Measurements from ENCODE around the gene EML4. TPM values are rescaled to one million over a fixed set of nuclear protein-coding genes. Genes with fewer than 3 reads are reported as not detected.
A peak's percentile ranks its signal among the peaks of the same experiment; 100 is the strongest.

Gene EML4
- total and polyA plus RNA-seq, 4 donors: 22.6 to 85.8 (median 54.4) TPM

GRCh38 chr2:42169874-42170521 lies 845 bp downstream of the EML4 start:
- peaks cover 0 to 36% (median 9%) of the 10 kb centered on the region in 5 donors for H3K4me1 ChIP-seq (ENCODE audit: control insufficient read depth in 5 of 5, insufficient read depth in 5 of 5, low read length in 5 of 5)
- H3K27me3 ChIP-seq (ENCODE audit: control insufficient read depth in 3 of 3, insufficient read depth in 3 of 3, low read length in 2 of 3): no peaks in the 10 kb centered on the region
- peak overlapping the region; percentile 87 for H3K4me3 ChIP-seq
- peak overlapping the region; percentile 92 for H3K9ac ChIP-seq (ENCODE audit: insufficient read depth in 1 of 2, low read length in 2 of 2)
- H3K9me3 ChIP-seq (ENCODE audit: control insufficient read depth in 4 of 4, insufficient read depth in 3 of 4, low read length in 3 of 4): no peaks in the 10 kb centered on the region
- H3K27ac ChIP-seq (ENCODE audit: low read depth in 1 of 2, low read length in 1 of 2): peak overlapping the region; percentile 76 to 96
- DNase-seq (peak in 1 of 3 donors; percentile 56), ATAC-seq (ENCODE audit: insufficient read depth, low FRiP score) (peak; percentile 13)
- H3K36me3 ChIP-seq (ENCODE audit: control insufficient read depth in 4 of 4, insufficient read depth in 4 of 4, low read length in 4 of 4): peaks cover 0 to under 1% (median 0%) of the 10 kb centered on the region in 4 donors
- 2% methylated on average over 10 of the region's 10 CpGs for WGBS, 2 donors
- TF ChIP-seq CTCF (IDR thresholded peaks at IDR 0.05; ENCODE audit: control extremely low read depth, extremely low read depth): no peak

GRCh38 chr2:42170619-42171395 lies 1.7 kb downstream of the EML4 start:
- Histone ChIP-seq H3K4me3 (peak overlapping the region; percentile 87), H3K9ac (ENCODE audit: insufficient read depth in 1 of 2, low read length in 2 of 2) (peak overlapping the region; percentile 92), H3K4me1 (ENCODE audit: control insufficient read depth in 5 of 5, insufficient read depth in 5 of 5, low read length in 5 of 5) (peaks cover 0 to 36% (median 9%) of the 10 kb centered on the region in 5 donors), H3K27me3 (ENCODE audit: control insufficient read depth in 3 of 3, insufficient read depth in 3 of 3, low read length in 2 of 3) (no peaks in the 10 kb centered on the region), H3K27ac (ENCODE audit: low read depth in 1 of 2, low read length in 1 of 2) (no peak overlapping the region), H3K36me3 (ENCODE audit: control insufficient read depth in 4 of 4, insufficient read depth in 4 of 4, low read length in 4 of 4) (peaks cover 0 to 2% (median 0%) of the 10 kb centered on the region in 4 donors), H3K9me3 (ENCODE audit: control insufficient read depth in 4 of 4, insufficient read depth in 3 of 4, low read length in 3 of 4) (no peaks in the 10 kb centered on the region)
- ATAC-seq (ENCODE audit: insufficient read depth, low FRiP score) (no peak), DNase-seq (no peak)
- 60 to 75% methylated on average over 9 of the region's 9 CpGs for WGBS, 2 donors
- no peak for TF ChIP-seq CTCF (IDR thresholded peaks at IDR 0.05; ENCODE audit: control extremely low read depth, extremely low read depth)

GRCh38 chr2:42171396-42171980 lies 2.3 kb downstream of the EML4 start:
- WGBS, 2 donors: 65 to 74% methylated on average over 3 of the region's 3 CpGs
- no peak for TF ChIP-seq CTCF (IDR thresholded peaks at IDR 0.05; ENCODE audit: control extremely low read depth, extremely low read depth)
- no peak for ATAC-seq (ENCODE audit: insufficient read depth, low FRiP score)

More at GRCh38 chr2:42171396-42171980, 2.3 kb downstream of the EML4 start:
- Histone ChIP-seq H3K36me3 (ENCODE audit: control insufficient read depth in 4 of 4, insufficient read depth in 4 of 4, low read length in 4 of 4) (peaks cover 0 to 2% (median 0%) of the 10 kb centered on the region in 4 donors), H3K9me3 (ENCODE audit: control insufficient read depth in 4 of 4, insufficient read depth in 3 of 4, low read length in 3 of 4) (no peaks in the 10 kb centered on the region), H3K4me3 (no peak overlapping the region), H3K27ac (ENCODE audit: low read depth in 1 of 2, low read length in 1 of 2) (peak overlapping the region in 1 of 2 donors; percentile 6), H3K4me1 (ENCODE audit: control insufficient read depth in 5 of 5, insufficient read depth in 5 of 5, low read length in 5 of 5) (peaks cover 0 to 36% (median 9%) of the 10 kb centered on the region in 5 donors), H3K27me3 (ENCODE audit: control insufficient read depth in 3 of 3, insufficient read depth in 3 of 3, low read length in 2 of 3) (no peaks in the 10 kb centered on the region), H3K9ac (ENCODE audit: insufficient read depth in 1 of 2, low read length in 2 of 2) (peak overlapping the region in 1 of 2 donors; percentile 92)
- peak in 2 of 3 donors; percentile 62 to 63 for DNase-seq
